Right atrium auricular region (tissue), 2 donors: ENCODE results near the gene FAM124A. TPM values are rescaled to one million over a fixed set of nuclear protein-coding genes. Genes with fewer than 3 reads are reported as not detected.
A peak's percentile ranks its signal among the peaks of the same experiment; 100 is the strongest.

Experiments used
- DNase-seq: peaks from one replicate; pipeline ENCODE4 v3.0.0-alpha.2; 2019; ENCODE audit warnings: low spot score
- H3K27ac ChIP-seq, 2 donors: fragments of 200-600 bp; sonication (generic); 1 replicate in 1 of 2; 2 replicates in 1 of 2; pipeline ENCODE4 v1.5.1; 2016 to 2019
- H3K27me3 ChIP-seq, 2 donors: fragments of 200-600 bp; sonication (generic); one replicate each; pipeline versions ENCODE4 v1.5.1 to v1.6.0; 2017 to 2019
- H3K36me3 ChIP-seq: fragments of 200-600 bp; sonication (generic); one replicate; pipeline ENCODE4 v1.5.1; 2016
- H3K4me1 ChIP-seq, 2 donors: fragments of 200-600 bp; sonication (generic); one replicate each; pipeline versions ENCODE4 v1.5.1 to v1.6.0; 2017 to 2019
- H3K4me3 ChIP-seq, 2 donors: fragments of 200-600 bp; sonication (generic); 1 replicate in 1 of 2; 2 replicates in 1 of 2; pipeline ENCODE4 v1.5.1; 2017 to 2019; ENCODE audit warnings: mild to moderate bottlenecking in 1 of 2, moderate library complexity in 1 of 2
- H3K9me3 ChIP-seq, 2 donors: fragments of 200-600 bp; sonication (generic); one replicate each; pipeline ENCODE4 v1.5.1; 2019
- total RNA-seq, 2 donors: library from RNA; depleted of rRNA; stranded (reverse); fragments of >200 nt; gene quantifications; one replicate each; pipeline ENCODE4 v1.1.0, GENCODE V29; 2016
- TF ChIP-seq, protein P1 (sequence below), 2 donors: fragments of 200-600 bp; sonication (generic); IDR thresholded peaks; one replicate each; pipeline ENCODE4 v1.5.1; 2019; ENCODE audit warnings: antibody characterized with exemption in 2 of 2

FAM124A gene
- total RNA-seq, 2 donors from 2014 or later, result 8.0 to 8.6 TPM

DNA sequence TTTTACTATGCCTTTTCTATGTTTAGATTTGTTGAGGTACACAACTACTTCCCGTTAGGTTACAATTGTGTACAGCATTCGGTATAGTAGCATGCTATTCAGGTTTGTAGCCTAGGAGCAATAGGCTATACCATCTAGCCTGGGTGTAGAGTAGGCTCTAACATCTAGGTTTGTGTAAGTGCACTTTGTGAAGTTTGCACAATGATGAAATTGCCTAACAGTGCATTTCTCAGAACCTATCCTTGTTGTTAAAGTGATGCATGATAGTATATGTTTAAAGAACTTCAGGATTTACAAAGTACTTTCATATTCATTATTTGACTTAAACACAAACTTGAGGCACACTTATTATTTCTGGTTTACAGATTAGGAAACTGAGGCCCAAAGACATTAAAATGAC lies 105.8 kb downstream of the FAM124A start:
- Histone ChIP-seq H3K9me3 (no peaks in the 10 kb centered on the region), H3K36me3 (no peaks in the 10 kb centered on the region), H3K27me3 (no peaks in the 10 kb centered on the region), H3K27ac (no peak overlapping the region), H3K4me1 (no peaks in the 10 kb centered on the region), H3K4me3 (no peak overlapping the region)
- TF ChIP-seq, protein P1, sequence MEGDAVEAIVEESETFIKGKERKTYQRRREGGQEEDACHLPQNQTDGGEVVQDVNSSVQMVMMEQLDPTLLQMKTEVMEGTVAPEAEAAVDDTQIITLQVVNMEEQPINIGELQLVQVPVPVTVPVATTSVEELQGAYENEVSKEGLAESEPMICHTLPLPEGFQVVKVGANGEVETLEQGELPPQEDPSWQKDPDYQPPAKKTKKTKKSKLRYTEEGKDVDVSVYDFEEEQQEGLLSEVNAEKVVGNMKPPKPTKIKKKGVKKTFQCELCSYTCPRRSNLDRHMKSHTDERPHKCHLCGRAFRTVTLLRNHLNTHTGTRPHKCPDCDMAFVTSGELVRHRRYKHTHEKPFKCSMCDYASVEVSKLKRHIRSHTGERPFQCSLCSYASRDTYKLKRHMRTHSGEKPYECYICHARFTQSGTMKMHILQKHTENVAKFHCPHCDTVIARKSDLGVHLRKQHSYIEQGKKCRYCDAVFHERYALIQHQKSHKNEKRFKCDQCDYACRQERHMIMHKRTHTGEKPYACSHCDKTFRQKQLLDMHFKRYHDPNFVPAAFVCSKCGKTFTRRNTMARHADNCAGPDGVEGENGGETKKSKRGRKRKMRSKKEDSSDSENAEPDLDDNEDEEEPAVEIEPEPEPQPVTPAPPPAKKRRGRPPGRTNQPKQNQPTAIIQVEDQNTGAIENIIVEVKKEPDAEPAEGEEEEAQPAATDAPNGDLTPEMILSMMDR (IDR thresholded peaks at IDR 0.05), result no peak
- no peak for DNase-seq

DNA sequence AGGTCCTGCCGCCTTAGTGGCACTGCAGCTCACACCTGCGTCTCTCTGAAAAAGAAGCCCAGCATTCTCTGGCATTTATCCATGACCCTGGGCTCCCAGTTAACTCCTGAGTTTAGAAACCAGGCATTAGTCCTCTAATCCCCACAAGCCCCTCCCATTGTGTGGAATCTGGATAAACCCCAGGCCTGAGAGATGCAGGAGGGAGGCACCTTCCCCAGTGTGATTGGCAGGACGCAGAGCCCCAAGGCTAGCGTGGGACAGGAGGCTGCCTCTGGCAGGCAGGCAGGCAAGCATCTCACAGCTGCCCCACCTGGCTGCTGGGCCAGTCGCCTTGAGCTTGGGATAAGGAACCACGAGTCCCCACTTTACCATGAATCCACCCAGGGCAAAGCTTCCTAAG lies 106.3 kb downstream of the FAM124A start:
- TF ChIP-seq, protein P1 (IDR thresholded peaks at IDR 0.05), result no peak
- no peaks in the 10 kb centered on the region for H3K4me1 ChIP-seq
- peak; percentile 43 for DNase-seq
- no peaks in the 10 kb centered on the region for H3K36me3 ChIP-seq
- H3K9me3 ChIP-seq, result no peaks in the 10 kb centered on the region
- H3K27me3 ChIP-seq, result no peaks in the 10 kb centered on the region
- no peak overlapping the region for H3K27ac ChIP-seq
- H3K4me3 ChIP-seq, result no peak overlapping the region

DNA sequence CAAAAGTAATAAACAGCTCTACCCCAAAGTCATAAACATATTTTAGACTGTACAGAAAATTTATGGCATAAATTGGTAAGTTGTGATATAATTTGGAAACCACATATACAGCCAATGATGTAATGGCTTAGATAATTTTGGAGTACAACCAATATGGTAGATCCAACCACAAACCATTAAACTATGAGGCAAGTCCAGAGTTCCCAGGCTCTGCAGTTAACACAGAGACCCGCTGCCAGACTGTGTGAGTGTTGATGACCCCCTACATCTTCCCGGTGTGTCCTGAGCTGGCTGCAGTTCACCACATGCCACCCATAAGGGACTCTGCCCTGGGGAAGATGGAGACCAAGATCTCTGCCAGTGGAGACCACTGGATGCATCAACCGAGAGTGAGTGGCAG lies 107.4 kb downstream of the FAM124A start:
- DNase-seq, result peak; percentile 28
- Histone ChIP-seq H3K4me3 (no peak overlapping the region), H3K4me1 (no peaks in the 10 kb centered on the region), H3K27me3 (no peaks in the 10 kb centered on the region), H3K27ac (no peak overlapping the region), H3K36me3 (no peaks in the 10 kb centered on the region), H3K9me3 (no peaks in the 10 kb centered on the region)
- TF ChIP-seq, protein P1 (IDR thresholded peaks at IDR 0.05), result no peak

DNA sequence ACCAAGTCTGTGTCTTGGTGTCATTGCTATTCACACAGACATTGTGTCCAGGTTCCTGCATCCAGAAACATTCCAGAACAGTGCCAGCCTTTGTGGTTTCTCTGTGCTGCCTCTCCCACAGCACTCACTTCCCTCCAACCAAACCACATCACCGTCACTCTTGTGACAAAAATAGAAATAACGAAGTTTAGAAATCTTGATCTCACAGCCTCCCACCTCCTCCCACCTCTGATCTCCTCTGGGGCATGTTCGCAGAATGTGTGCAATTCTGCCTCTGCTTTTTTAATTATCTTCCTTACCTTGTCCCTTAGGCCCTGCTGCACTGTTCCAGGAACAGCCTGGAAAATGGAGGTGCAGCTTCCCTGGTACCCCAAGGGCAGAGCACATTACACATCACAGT lies 108.6 kb downstream of the FAM124A start:
- TF ChIP-seq, protein P1 (IDR thresholded peaks at IDR 0.05), result no peak
- H3K27me3 ChIP-seq, result no peaks in the 10 kb centered on the region
- H3K36me3 ChIP-seq, result no peaks in the 10 kb centered on the region
- no peak overlapping the region for H3K27ac ChIP-seq
- DNase-seq, result no peak
- no peak overlapping the region for H3K4me3 ChIP-seq
- H3K4me1 ChIP-seq, result no peaks in the 10 kb centered on the region
- no peaks in the 10 kb centered on the region for H3K9me3 ChIP-seq

DNA sequence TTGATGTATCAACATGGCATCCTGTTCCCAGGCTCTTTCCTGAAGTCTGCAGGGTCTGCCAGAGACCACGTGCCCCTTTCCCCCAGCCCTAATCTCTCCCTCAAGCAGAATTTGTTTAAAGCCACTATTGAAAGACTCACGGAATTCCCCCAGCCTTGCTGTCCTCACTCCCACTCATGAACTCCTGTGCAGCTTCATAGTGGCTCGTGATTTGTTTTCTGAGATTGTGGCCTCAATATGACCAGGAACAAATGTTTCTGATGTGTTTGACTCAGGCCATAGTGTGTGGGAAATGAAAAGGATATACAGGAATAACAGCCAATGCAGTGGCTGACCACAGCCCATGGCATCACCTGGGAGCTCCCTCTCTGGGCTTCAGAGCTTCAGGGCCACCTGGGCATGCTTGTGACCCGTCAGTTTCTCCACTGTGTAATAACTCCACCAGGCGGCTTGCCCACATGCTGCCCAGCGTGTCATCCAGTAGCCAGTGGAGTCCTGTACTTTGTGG lies 109.2 kb downstream of the FAM124A start:
- TF ChIP-seq, protein P1 (IDR thresholded peaks at IDR 0.05), result no peak
- Histone ChIP-seq H3K36me3 (no peaks in the 10 kb centered on the region), H3K9me3 (no peaks in the 10 kb centered on the region), H3K27ac (no peak overlapping the region), H3K4me3 (no peak overlapping the region), H3K27me3 (no peaks in the 10 kb centered on the region), H3K4me1 (no peaks in the 10 kb centered on the region)
- no peak for DNase-seq
